Stimulated activated CD4-positive, alpha-beta T cell treated with anti-CD3 and anti-CD28 coated beads, TNF-alpha, amount 100 ng/mL, for 48 hours (primary cell): Measurements from ENCODE around the gene ARID1B.

ENCODE experiments used
- DNase-seq, 3 donors: peaks; one replicate each; pipeline ENCODE4 v3.0.0-alpha.2; 2020; ENCODE audit warnings: low read depth in 3 of 3

ARID1B gene

DNA sequence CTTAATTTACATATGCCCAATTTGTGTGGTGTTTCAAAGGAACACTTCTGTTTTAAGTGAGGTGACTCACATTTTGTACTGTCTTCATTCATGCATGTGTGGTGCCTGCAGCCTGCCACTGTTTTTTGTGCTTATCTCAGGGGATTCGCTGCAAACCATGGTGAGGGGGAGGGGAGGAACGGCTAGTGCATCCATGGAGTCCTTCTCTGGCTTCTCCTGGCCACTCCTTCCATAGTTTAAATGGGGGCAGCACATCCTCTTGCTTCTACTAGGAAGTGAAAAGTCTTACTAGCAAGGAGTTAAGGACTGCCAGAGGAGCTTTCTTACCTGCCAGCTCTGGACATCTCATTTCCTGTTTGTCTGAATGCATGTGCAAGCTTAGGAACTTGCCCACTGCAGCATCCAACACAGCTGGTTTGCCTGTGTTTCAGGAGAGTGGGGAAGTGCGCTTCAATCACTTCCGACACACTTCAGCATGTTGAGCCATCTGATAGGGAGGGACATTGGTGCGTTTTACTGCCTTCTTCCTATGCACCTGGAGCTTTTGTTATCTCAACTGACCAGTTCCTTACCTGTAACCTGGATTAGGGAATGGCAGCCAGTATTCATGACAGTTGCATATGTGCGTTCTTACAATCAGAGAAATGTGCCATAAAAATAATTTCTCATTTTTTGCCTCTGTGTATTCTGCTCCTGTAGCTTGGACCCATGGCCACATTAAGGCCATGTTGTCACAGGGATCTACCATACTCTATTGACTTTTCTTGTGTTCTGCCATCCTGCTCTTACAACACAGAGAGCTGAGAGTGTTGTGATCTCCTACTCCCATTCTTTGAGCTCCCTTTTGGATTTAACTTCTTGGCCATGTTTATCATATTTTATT, 211.3 kb downstream of the ARID1B start:
- DNase-seq: no peak

- DNase-seq: no peak
These were observed 212.1 kb downstream of the ARID1B start for GRCh38 chr6:156989159-156989806.

- DNase-seq: no peak
These were observed 215.0 kb downstream of the ARID1B start for GRCh38 chr6:156992020-156992804.

GRCh38 chr6:156993713-156994112, 216.5 kb downstream of the ARID1B start:
- no peak for DNase-seq

- DNase-seq: no peak
These were observed 217.3 kb downstream of the ARID1B start for GRCh38 chr6:156994215-156995076.

DNA sequence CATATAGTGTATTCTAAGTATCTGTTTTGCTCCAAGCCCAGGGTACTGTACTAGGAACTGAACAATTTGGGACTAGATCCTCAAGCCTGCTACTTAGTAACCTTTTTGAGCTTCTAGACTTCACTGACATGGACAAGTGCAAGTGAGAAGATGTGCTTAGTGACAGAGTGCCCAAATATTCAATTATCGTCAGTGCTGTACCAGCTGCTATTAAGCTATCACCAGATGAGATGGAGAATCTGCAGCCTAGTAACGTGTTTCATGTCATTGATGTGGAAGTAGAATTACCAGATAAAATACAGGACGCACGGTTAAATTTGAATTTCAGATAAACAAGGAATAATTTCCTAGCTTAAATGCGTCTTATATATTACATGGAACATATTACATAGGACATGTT, 218.3 kb downstream of the ARID1B start:
- no peak for DNase-seq

DNA sequence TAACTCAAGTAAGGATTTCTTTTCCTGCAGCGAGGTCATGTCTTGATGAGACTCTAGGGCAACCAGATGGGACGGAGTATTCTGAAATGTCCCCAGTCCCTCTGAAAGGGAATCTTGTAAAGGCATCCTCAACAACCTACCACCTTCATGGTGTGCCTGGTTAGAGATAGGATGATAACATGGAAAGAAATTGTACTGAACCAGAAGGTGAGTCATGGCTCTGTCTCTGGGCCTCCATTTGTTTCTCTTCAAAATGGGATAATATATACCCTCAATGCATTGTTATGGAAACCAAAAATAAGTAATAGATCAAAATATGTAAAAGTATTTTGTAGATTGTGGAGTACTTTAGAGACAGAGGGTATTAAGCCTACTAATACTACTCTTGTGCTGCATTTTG, 219.1 kb downstream of the ARID1B start:
- DNase-seq: no peak

GRCh38 chr6:156998794-156999330, 221.7 kb downstream of the ARID1B start:
- DNase-seq: no peak

DNA sequence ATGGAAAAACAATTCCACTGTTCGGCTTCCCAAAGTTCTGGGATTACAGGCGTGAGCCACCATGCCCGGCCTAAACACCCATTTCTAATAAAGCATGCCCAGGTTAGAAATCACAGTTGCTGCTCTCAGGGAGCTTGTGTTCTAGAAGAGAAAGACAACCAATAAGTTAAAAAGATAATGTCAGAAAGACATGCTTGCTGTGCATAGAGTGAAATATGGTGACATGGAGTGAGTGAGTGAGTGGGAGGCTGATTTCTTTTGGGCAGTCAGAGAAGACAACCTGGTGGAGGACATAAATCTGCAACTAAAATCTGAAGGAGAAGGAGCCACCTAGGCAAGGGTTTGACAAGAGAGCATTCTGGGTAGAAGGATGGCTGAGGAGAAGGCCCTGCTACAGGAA, 222.6 kb downstream of the ARID1B start:
- DNase-seq: no peak

DNA sequence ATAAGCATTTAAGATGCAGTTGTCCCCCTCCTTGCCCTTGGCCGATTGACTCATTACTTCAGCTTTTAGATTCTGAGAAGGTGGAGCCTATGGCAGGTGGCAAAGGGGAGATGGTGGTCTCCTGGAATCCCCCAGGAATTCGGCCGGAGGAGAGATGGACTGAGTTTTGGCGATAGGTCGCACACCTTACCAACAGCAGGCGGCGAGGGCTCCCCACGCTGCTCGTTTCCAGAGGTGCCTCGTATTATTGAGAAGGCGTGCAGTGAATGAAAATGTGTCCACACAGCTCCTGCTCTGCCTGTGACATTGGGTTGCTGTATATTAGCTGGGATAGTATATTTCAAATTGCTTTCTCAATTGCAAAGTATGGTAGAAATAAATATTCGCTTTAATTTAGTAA, 224.5 kb downstream of the ARID1B start:
- DNase-seq: no peak

GRCh38 chr6:157002774-157003173, 225.6 kb downstream of the ARID1B start:
- DNase-seq: no peak

GRCh38 chr6:157005940-157006339, 228.8 kb downstream of the ARID1B start:
- no peak for DNase-seq

DNA sequence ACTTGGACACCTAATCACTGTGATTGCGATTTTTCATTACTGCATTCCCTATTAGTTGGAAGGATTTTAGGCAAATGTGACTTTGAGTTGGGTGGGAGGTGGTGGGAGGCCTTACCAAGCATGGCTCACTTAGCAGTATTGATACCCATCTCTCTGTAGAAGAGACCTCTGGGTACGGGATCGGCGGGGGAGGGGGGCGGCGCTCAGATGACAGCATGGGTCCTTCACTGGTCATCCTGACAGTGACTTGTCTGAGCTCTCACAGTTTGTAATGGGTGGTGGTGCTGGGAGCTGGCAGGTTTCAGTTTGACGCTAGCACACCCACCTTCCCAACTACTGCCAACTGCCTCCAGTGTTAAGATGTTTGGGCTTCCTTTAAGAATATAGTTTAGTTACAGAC, 231.4 kb downstream of the ARID1B start:
- no peak for DNase-seq

- DNase-seq: no peak
These were observed 235.2 kb downstream of the ARID1B start for GRCh38 chr6:157012355-157012754.

DNA sequence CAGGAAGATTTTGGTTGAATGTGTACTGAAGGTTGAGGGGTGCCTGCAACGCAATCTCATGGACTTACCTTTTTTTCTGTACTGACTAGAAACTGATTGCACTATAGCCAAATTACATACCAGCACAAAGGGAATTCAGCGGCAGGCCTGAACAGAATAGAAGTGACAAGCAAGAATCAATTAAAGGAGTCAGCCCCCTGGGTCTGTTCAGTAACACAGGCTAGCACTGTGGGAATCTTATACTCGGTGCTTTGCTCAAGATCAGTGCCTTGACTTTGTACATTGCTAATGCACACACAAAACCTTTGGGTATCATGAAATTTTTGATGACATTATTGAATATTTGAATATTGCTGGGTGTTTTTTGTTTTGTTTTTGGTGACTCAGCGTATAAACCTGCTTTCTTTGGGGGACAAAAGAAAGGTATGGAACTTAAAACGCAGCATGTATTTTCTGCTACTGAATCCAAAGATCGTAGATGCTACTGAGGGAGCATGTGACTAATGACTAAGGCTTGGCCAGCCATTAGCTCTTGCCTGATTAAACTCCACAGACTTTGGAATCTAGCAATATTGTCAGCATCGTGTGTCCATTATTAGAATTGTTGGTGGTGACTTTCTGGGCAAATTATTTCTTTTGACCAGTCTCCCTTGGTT, 236.6 kb downstream of the ARID1B start:
- DNase-seq: no peak

- DNase-seq: no peak
These were observed 237.7 kb downstream of the ARID1B start for GRCh38 chr6:157014871-157015270.

- DNase-seq: no peak
These were observed 239.8 kb downstream of the ARID1B start for GRCh38 chr6:157017022-157017421.

DNA sequence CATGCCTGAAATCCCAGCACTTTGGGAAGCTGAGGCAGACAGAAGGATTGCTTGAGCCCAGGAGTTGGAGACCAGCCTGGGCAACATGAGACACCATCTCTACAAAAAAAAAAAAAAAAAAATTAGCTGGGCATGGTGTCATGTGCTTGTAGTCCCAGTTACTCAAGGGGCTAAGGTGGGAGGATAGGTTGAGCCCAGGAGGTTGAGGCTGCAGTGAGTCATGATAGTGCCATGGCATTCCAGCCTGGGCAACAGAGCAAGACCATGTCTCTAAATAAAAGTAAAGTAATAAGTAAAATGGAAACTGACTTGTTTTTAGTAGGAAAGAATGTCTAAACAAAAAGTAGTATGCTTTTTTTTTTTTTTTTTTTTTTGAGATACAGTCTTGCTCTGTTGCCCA, 240.7 kb downstream of the ARID1B start:
- DNase-seq: no peak

- DNase-seq: no peak
These were observed 242.0 kb downstream of the ARID1B start for GRCh38 chr6:157019115-157019641.

DNA sequence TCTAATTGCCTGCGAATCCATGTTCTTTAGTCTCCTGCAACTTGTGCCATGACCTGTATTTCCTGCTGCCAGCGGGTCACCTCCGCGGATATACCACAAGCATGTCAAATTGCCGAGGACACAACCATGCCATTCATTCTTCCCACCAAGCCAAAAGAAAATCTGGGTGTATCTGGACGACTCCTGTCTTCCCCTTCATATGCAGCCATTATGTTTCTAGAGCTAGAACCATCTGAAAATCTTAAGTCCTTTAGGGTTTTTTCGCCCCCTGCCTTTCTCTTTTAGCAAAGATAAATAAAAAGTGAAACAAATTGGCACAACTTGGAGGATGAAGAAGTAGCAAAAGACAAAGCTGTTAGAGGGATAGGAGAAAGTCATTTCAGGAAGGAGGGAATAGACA, 242.6 kb downstream of the ARID1B start:
- no peak for DNase-seq
